Colonic mucosa (tissue), 4 donors: ENCODE data around the gene KIF21A. TPM values are rescaled to one million over a fixed set of nuclear protein-coding genes. Genes with fewer than 3 reads are reported as not detected.
"Not testable (repeated sequence)": the region's sequence is repeated elsewhere in the genome, so short reads cannot be mapped to it uniquely, and the experiment has no call there.

ENCODE experiments used
- DNase-seq: peaks from one replicate; pipeline ENCODE4 v3.0.0-alpha.2; 2020
- H3K27ac ChIP-seq: fragments of 200-600 bp; one replicate; pipeline ENCODE4 v1.8.0; 2021
- H3K27me3 ChIP-seq: fragments of 200-600 bp; one replicate; pipeline ENCODE4 v1.8.0; 2021
- H3K36me3 ChIP-seq: fragments of 200-600 bp; one replicate; pipeline ENCODE4 v1.8.0; 2021
- H3K4me1 ChIP-seq: fragments of 200-600 bp; one replicate; pipeline ENCODE4 v1.8.0; 2021; ENCODE audit warnings: mild to moderate bottlenecking
- H3K4me3 ChIP-seq: fragments of 200-600 bp; one replicate; pipeline ENCODE4 v1.8.0; 2021
- H3K9ac ChIP-seq, 2 donors: one replicate each; pipeline ENCODE4 v1.7.0; 2013; ENCODE audit warnings: control low read depth in 2 of 2, low read depth in 2 of 2, low read length in 2 of 2
- H3K9me3 ChIP-seq: fragments of 200-600 bp; one replicate; pipeline ENCODE4 v1.8.0; 2021
- CTCF ChIP-seq: fragments of 200-600 bp; IDR thresholded peaks from one replicate; pipeline ENCODE4 v1.8.0; 2022; ENCODE audit warnings: antibody characterized with exemption, mild to moderate bottlenecking
- intact Hi-C: fragments of 100-400 bp; cut with DNase I; formaldehyde crosslinking; loops from one replicate; pipeline ENCODE4 v1.14.1; 2022
- total RNA-seq, 2 donors: library from RNA; stranded (reverse); fragmentation: NEBNext Ultra II Directional in 1 of 2; extraction: Animal tissue kit (Norgen Biotek cat#: 25700) in 1 of 2; gene quantifications; one replicate each; pipeline ENCODE4 v1.2.1, GENCODE V29; 2021
- donor health status: healthy.
- donor health status: DM: no; HTN: no; CAD: no.
- donor health status: DM: no; HTN: no; CAD: no.

Gene KIF21A
- total RNA-seq, 2 donors from 2014 or later: 24.6 to 31.0 TPM

GRCh38 chr12:39476121-39476520 lies 33.2 kb upstream of the KIF21A start:
- Histone ChIP-seq H3K27ac (no peak overlapping the region), H3K9ac (no peak overlapping the region), H3K4me3 (no peak overlapping the region), H3K36me3 (no peaks in the 10 kb centered on the region), H3K4me1 (no peaks in the 10 kb centered on the region), H3K9me3 (no peaks in the 10 kb centered on the region), H3K27me3 (no peaks in the 10 kb centered on the region)
- intact Hi-C loops: no loop called here
- no peak for DNase-seq
- no peak for TF ChIP-seq CTCF

GRCh38 chr12:39475136-39475535 lies 32.2 kb upstream of the KIF21A start:
- H3K27me3 ChIP-seq, H3K4me3 ChIP-seq, H3K4me1 ChIP-seq, DNase-seq, H3K36me3 ChIP-seq, H3K27ac ChIP-seq, H3K9me3 ChIP-seq, H3K9ac ChIP-seq, intact Hi-C loops: not testable (repeated sequence)

GRCh38 chr12:39467432-39467870 lies 24.5 kb upstream of the KIF21A start:
- Histone ChIP-seq H3K9me3 (no peaks in the 10 kb centered on the region), H3K9ac (no peak overlapping the region), H3K27ac (no peak overlapping the region), H3K4me1 (no peaks in the 10 kb centered on the region), H3K27me3 (no peaks in the 10 kb centered on the region), H3K4me3 (no peak overlapping the region), H3K36me3 (no peaks in the 10 kb centered on the region)
- no peak for TF ChIP-seq CTCF
- DNase-seq: no peak
- intact Hi-C loops: no loop called here

- H3K4me3 ChIP-seq: no peak overlapping the region
- DNase-seq: no peak
- no peak overlapping the region for H3K9ac ChIP-seq
- H3K36me3 ChIP-seq: no peaks in the 10 kb centered on the region
- H3K27ac ChIP-seq: no peak overlapping the region
- H3K27me3 ChIP-seq: no peaks in the 10 kb centered on the region
- no peak for TF ChIP-seq CTCF
- no peaks in the 10 kb centered on the region for H3K4me1 ChIP-seq
- no peaks in the 10 kb centered on the region for H3K9me3 ChIP-seq
- intact Hi-C loops: no loop called here
Measured at GRCh38 chr12:39464976-39465695, 22.2 kb upstream of the KIF21A start.

GRCh38 chr12:39461059-39461458 lies 18.1 kb upstream of the KIF21A start:
- H3K9me3 ChIP-seq: no peaks in the 10 kb centered on the region
- no peak overlapping the region for H3K9ac ChIP-seq
- no peak overlapping the region for H3K4me3 ChIP-seq
- H3K36me3 ChIP-seq: no peaks in the 10 kb centered on the region
- H3K4me1 ChIP-seq: no peaks in the 10 kb centered on the region
- intact Hi-C loops: no loop called here
- no peak for DNase-seq
- H3K27ac ChIP-seq: no peak overlapping the region
- TF ChIP-seq CTCF: no peak
- H3K27me3 ChIP-seq: no peaks in the 10 kb centered on the region

- Histone ChIP-seq H3K27me3 (no peaks in the 10 kb centered on the region), H3K4me1 (no peaks in the 10 kb centered on the region), H3K9me3 (no peaks in the 10 kb centered on the region), H3K4me3 (no peak overlapping the region), H3K9ac (no peak overlapping the region), H3K36me3 (no peaks in the 10 kb centered on the region), H3K27ac (no peak overlapping the region)
- no peak for DNase-seq
- intact Hi-C loops: no loop called here
- TF ChIP-seq CTCF: no peak
Measured at GRCh38 chr12:39459027-39459434, 16.1 kb upstream of the KIF21A start.
